Caco-2 (cell line): ENCODE results near the gene CCNB1. TPM values are rescaled to one million over a fixed set of nuclear protein-coding genes. Genes with fewer than 3 reads are reported as not detected.
A peak's percentile ranks its signal among the peaks of the same experiment; 100 is the strongest.

Source experiments
- BruUV-seq: library from RNA; stranded (reverse); fragments of 400-500 nt; replicated peaks from 2 replicates; lab custom pipeline; 2021; lab: Mats Ljungman, UMichigan
- CTCF ChIA-PET: fragments of 300-600 bp; sonication (Branson Sonifier 250); formaldehyde crosslinking; loops from one replicate; lab custom pipeline; 2022; ENCODE audit warnings: antibody characterized with exemption; lab: Charles Lee
- POLR2A ChIA-PET: fragments of 300-600 bp; sonication (Branson Sonifier 250); formaldehyde crosslinking; loops from one replicate; lab custom pipeline; 2022; ENCODE audit warnings: antibody characterized with exemption; lab: Charles Lee
- DNase-seq, 2 experiments: peaks; one replicate each; pipeline versions ENCODE4 v3.0.0 to v3.0.0-alpha.2; 2020 to 2022
- H3K27me3 ChIP-seq: replicated peaks from 2 replicates; pipeline ENCODE4 v1.6.0; 2011; ENCODE audit warnings: low read length; ENCODE audit not compliant: control insufficient read depth, insufficient read depth
- H3K36me3 ChIP-seq: 2 replicates; pipeline ENCODE4 v1.5.1; 2011; ENCODE audit warnings: low read length; ENCODE audit not compliant: control insufficient read depth, insufficient read depth
- H3K4me1 ChIP-seq: fragments of 250-450 bp; sonication (Bioruptor Pico); 2 replicates; pipeline ENCODE4 v1.5.1; 2020; ENCODE audit warnings: mild to moderate bottlenecking
- H3K4me3 ChIP-seq: 2 replicates; pipeline ENCODE4 v1.5.1; 2011; ENCODE audit warnings: low read depth, mild to moderate bottlenecking, control low read depth, low read length
- H3K9me3 ChIP-seq: fragments of 250-450 bp; sonication (Bioruptor Pico); 2 replicates; pipeline ENCODE4 v1.5.1; 2020; ENCODE audit warnings: mild to moderate bottlenecking, moderate library complexity
- H3K27ac Mint-ChIP-seq: one replicate; pipeline ENCODE4 v1.8.0; 2022; ENCODE audit warnings: mixed read lengths; ENCODE audit not compliant: unreplicated experiment
- H3K27me3 Mint-ChIP-seq: one replicate; pipeline ENCODE4 v1.8.0; 2022; ENCODE audit warnings: mixed read lengths; ENCODE audit not compliant: insufficient read depth, unreplicated experiment
- H3K36me3 Mint-ChIP-seq: one replicate; pipeline ENCODE4 v1.8.0; 2022; ENCODE audit warnings: mild to moderate bottlenecking, mixed read lengths; ENCODE audit not compliant: insufficient read depth, unreplicated experiment
- H3K4me1 Mint-ChIP-seq: one replicate; pipeline ENCODE4 v1.8.0; 2022; ENCODE audit warnings: low read depth, mixed read lengths; ENCODE audit not compliant: unreplicated experiment
- H3K4me3 Mint-ChIP-seq: one replicate; pipeline ENCODE4 v1.8.0; 2022; ENCODE audit warnings: mild to moderate bottlenecking, moderate library complexity, mixed read lengths; ENCODE audit not compliant: unreplicated experiment
- H3K9me3 Mint-ChIP-seq: one replicate; pipeline ENCODE4 v1.8.0; 2022; ENCODE audit warnings: mixed read lengths; ENCODE audit not compliant: unreplicated experiment
- intact Hi-C: fragments of 100-400 bp; cut with micrococcal nuclease; formaldehyde crosslinking; loops from one replicate; pipeline ENCODE4 v1.10.0; 2022; ENCODE audit not compliant: unreplicated experiment
- total RNA-seq: library from RNA; stranded (reverse); gene quantifications from 2 replicates; pipeline ENCODE4 v1.2.3, GENCODE V29; 2022
- TF ChIP-seq, protein P1 (sequence below), 2 experiments: fragments of 200-600 bp in 1 of 2; IDR thresholded peaks; 1 replicate in 1 of 2; 2 replicates in 1 of 2; pipeline versions ENCODE4 v1.5.1 to v1.8.0; 2011 to 2022; ENCODE audit warnings: antibody characterized with exemption in 1 of 2, control low read depth in 1 of 2, inconsistent platforms in 1 of 2, low read depth in 1 of 2, low read length in 1 of 2, mild to moderate bottlenecking in 1 of 2, moderate library complexity in 1 of 2; ENCODE audit not compliant: insufficient read depth in 1 of 2, severe bottlenecking in 1 of 2, unreplicated experiment in 1 of 2

The CCNB1 gene
- total RNA-seq, 1 experiment from 2014 or later: 338 TPM

DNA sequence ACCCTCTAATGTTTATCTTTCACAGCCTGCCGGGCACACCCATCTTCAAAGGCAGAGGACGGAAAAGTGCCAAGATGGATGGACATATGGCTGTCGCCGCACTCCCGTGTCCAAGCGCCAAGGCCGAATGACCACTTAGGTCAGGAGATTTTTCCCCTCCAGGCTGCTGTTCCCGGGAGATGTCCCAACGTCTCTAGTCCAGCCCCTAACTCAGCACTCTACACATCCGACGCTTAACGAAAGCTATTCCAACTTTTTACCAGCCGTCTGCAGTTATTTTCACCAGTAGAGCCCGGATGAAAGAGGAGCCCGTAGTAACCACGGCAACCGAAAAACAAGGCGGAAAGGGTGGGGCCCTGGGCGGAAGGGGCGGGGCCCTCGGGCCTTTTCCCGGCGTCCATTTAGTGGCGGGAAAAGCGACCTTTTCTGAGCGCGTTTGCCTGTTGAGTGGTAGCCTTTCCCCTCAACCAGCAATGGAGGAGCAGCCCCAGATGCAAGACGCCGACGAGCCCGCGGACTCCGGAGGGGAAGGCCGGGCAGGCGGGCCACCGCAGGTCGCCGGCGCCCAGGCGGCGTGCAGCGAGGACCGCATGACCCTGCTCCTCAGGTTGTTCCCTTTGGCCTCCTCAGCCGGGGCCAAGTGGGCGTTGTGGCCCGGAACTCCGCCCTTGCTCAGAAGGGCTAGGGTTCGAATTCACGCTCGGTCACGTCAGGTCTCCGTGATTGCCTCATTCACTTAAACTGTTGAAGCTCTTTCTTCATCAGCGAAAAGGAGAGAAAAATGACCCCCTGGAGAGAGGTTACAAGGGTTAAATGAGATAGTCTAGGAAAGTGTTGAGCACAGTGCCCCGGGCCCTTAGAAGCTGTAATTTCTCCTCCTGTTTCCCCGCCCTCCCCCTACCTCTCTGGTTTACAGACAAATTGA lies 22.5 kb downstream of the CCNB1 start, which contains the start of gene CENPH:
Gene CENPH, plus strand, starts transcription at position 422 of the 925 bp plus-strand sequence. Its CDS starts 52 bp downstream, at position 474.
- no peaks in the 10 kb centered on the region for H3K9me3 Mint-ChIP-seq
- no peaks in the 10 kb centered on the region for H3K4me1 Mint-ChIP-seq
- Histone ChIP-seq H3K9me3 (no peaks in the 10 kb centered on the region), H3K4me3 (peak within 1 kb of the TSS; percentile 87), H3K27me3 (no peaks in the 10 kb centered on the region), H3K4me1 (no peaks in the 10 kb centered on the region), H3K36me3 (no peaks in the 10 kb centered on the region)
- peak; percentile 93 to 96 for DNase-seq
- peak within 1 kb of the TSS; percentile 96 for H3K4me3 Mint-ChIP-seq
- no peaks in the 10 kb centered on the region for H3K27me3 Mint-ChIP-seq
- H3K36me3 Mint-ChIP-seq: peaks cover 17% of the 10 kb centered on the region
- CTCF ChIA-PET: interaction anchor here (1.0 to 3.0 kb wide), 3 partner anchors 96 to 145 kb away, joined by 3 to 10 read pairs (median 4); partner anchors contain the start of genes CCDC125 and SLC30A5
- POLR2A ChIA-PET: interaction anchor here (0.6 to 2.1 kb wide), 6 partner anchors 22 to 143 kb away, joined by 3 to 6 read pairs (median 4); partner anchors contain the start of genes CCDC125, CCNB1 and CDK7
- TF ChIP-seq, protein P1, sequence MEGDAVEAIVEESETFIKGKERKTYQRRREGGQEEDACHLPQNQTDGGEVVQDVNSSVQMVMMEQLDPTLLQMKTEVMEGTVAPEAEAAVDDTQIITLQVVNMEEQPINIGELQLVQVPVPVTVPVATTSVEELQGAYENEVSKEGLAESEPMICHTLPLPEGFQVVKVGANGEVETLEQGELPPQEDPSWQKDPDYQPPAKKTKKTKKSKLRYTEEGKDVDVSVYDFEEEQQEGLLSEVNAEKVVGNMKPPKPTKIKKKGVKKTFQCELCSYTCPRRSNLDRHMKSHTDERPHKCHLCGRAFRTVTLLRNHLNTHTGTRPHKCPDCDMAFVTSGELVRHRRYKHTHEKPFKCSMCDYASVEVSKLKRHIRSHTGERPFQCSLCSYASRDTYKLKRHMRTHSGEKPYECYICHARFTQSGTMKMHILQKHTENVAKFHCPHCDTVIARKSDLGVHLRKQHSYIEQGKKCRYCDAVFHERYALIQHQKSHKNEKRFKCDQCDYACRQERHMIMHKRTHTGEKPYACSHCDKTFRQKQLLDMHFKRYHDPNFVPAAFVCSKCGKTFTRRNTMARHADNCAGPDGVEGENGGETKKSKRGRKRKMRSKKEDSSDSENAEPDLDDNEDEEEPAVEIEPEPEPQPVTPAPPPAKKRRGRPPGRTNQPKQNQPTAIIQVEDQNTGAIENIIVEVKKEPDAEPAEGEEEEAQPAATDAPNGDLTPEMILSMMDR (IDR thresholded peaks at IDR 0.05; ENCODE audit: insufficient read depth in 1 of 2, low read depth in 1 of 2, low read length in 1 of 2, severe bottlenecking in 1 of 2, unreplicated experiment in 1 of 2): no peak
- BruUV-seq: no TSS peak
- H3K27ac Mint-ChIP-seq: peak within 1 kb of the TSS; percentile 100
- intact Hi-C loops: loop anchor here (1.0 kb wide), 4 partner anchors 22 to 143 kb away; partner anchors contain the start of genes CCDC125 and CCNB1

DNA sequence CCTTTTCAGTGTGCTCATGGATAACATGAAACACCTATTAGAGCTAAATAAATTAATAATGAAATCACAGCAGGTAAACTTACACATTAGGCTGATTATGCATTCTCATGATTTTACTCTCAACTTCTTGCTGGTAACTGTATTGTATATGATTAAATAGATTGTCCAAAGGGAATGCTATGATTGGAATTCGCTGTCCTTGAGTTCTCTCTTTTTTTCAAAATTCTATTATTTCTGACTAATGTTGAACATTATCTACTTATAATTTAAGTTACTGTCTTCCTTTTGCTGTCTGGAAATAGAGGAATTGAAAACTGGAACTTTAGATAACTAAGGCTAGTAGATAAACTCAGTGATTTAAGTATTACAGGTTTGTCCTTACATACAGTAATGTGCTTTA lies 35.5 kb downstream of the CCNB1 start:
- POLR2A ChIA-PET: no interaction called here
- TF ChIP-seq, protein P1 (IDR thresholded peaks at IDR 0.05; ENCODE audit: insufficient read depth in 1 of 2, low read depth in 1 of 2, low read length in 1 of 2, severe bottlenecking in 1 of 2, unreplicated experiment in 1 of 2): no peak
- intact Hi-C loops: no loop called here
- Histone ChIP-seq H3K4me3 (no peak overlapping the region), H3K4me1 (peaks cover 10% of the 10 kb centered on the region; the same call in 1 of the 2 replicates), H3K9me3 (no peaks in the 10 kb centered on the region), H3K36me3 (no peaks in the 10 kb centered on the region), H3K27me3 (no peaks in the 10 kb centered on the region)
- Mint-ChIP-seq H3K4me3 (no peak overlapping the region), H3K9me3 (no peaks in the 10 kb centered on the region), H3K27ac (no peak overlapping the region), H3K4me1 (no peaks in the 10 kb centered on the region), H3K36me3 (peaks cover 61% of the 10 kb centered on the region), H3K27me3 (no peaks in the 10 kb centered on the region)
- CTCF ChIA-PET: no interaction called here
- BruUV-seq: no TSS peak
- no peak for DNase-seq

DNA sequence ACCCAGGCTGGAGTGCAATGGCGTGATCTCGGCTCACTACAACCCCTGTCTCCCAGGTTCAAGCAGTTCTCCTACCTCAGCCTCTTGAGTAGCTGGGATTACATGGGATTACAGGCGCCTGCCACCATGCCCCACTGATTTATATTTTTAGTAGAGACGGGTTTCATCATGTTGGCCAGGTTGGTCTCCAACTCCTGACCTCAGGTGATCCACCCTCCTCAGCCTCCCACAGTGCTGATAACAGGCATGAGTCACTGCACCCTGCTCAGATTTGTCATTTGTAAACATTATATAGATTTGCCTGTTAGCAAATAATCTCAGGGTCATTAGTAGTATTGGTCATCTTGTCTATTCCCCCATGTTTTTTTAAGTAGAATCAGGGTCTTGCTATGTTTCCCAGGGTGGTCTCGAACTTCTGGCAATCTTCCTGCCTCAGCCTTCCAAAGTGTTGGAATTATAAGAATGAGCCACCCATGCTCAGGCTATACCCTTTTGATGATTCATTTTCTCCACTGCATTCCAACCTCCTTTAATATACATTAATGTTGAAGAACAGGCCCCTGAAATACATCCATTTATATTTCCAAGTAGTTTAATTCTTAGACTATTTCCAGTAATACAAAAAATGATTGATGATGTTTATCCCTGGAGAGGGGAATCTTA lies 39.7 kb downstream of the CCNB1 start:
- CTCF ChIA-PET: no interaction called here
- Histone ChIP-seq H3K4me3 (no peak overlapping the region), H3K9me3 (no peaks in the 10 kb centered on the region), H3K36me3 (no peaks in the 10 kb centered on the region), H3K4me1 (peaks cover 10% of the 10 kb centered on the region; the same call in 1 of the 2 replicates), H3K27me3 (no peaks in the 10 kb centered on the region)
- DNase-seq: peak; percentile 22 to 53
- Mint-ChIP-seq H3K36me3 (peaks cover 50% of the 10 kb centered on the region), H3K4me1 (no peaks in the 10 kb centered on the region), H3K27me3 (no peaks in the 10 kb centered on the region), H3K4me3 (no peak overlapping the region), H3K27ac (peak overlapping the region; percentile 71), H3K9me3 (no peaks in the 10 kb centered on the region)
- BruUV-seq: no TSS peak
- TF ChIP-seq, protein P1 (IDR thresholded peaks at IDR 0.05; ENCODE audit: insufficient read depth in 1 of 2, low read depth in 1 of 2, low read length in 1 of 2, severe bottlenecking in 1 of 2, unreplicated experiment in 1 of 2): no peak
- intact Hi-C loops: no loop called here
- POLR2A ChIA-PET: no interaction called here
